NAMALWA (cell line): Measurements from ENCODE around the gene MED16.
"Not testable (repeated sequence)": the region's sequence is repeated elsewhere in the genome, so short reads cannot be mapped to it uniquely, and the experiment has no call there.

ENCODE experiments used
- DNase-seq: peaks from one replicate; pipeline ENCODE4 v3.0.0-alpha.2; 2015; ENCODE audit warnings: low spot score

Gene MED16

DNA sequence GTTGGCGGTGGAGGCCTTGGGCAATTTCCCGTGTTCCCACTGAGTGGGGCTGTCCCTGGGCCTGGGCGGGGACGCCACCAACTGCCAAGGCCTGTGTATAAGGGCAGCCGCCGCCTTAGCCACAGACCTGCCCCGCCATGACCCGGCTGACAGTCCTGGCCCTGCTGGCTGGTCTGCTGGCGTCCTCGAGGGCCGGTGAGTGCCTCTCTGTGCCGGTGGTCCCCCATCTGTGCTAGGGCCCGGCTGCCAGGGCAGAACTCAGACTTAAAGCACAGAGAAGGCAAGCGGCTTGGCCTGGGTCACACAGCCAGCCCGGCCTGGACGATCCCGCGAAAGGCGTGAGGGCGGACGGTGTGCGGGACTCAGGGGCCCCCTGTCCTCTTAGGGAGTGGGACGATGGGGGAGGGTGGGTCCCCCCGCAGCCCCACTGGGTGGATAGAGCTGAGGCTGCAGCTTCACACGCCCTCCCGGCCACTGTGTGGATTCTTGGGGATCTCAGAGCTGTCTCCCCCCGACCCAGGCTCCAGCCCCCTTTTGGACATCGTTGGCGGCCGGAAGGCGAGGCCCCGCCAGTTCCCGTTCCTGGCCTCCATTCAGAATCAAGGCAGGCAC, 65.2 kb downstream of the MED16 start, which contains the start of gene AZU1:
TSS of gene AZU1 (plus strand) at position 128 of the 612 bp plus-strand sequence. CDS start at position 138, 10 bp downstream.
- DNase-seq = no peak

DNA sequence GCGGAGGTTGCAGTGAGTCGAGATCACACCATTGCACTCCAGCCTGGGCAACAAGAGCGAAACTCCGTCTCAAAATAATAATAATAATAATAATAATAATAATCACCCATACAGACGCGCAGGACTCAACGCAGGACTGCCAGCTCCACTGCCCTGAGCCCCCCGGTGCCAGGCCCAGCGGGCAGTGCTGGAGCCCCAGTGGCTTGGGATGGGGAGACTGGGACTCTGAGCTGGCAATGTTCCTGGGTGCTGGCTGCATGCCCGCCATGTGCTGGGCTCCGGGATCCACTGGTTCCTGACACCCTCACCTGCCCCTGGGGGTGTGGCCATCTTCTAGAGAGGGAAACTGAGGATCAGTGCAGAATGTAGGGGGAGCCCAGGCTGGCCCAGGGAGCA, 65.7 kb downstream of the MED16 start:
- no peak for DNase-seq

DNA sequence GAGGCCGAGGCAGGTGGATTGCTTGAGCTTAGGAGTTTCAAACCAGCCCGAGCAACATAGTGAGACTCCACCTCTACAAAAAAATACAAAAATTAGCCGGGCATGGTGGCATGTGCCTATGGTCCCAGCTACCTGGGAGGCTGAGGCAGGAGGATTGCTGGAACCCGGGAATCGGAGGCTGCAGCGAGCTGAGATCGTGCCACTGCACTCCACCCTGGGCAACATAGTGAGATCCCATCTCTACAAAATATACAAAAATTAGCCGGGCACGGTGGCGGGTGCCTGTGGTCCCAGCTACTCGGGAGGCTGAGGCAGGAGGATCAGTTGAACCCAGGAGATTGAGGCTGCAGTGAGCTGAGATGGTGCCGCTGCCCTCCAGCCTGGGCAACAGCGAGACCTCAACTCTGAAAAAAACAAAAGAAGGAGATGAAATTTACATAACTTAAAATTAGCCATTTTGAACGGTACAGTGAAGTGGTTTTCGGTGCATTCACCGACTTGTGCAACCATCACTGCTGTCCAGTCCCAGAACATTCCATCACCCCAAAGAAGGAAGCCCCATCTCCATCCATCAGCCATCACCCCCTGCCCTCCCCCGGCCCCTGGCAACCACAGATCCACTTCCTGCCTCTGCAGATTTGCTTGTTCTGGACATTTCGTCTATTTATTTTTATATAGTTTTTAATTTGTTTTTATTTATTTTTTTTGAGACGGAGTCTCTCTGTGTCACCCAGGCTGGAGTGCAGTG, 66.9 kb downstream of the MED16 start:
- DNase-seq = no peak

DNA sequence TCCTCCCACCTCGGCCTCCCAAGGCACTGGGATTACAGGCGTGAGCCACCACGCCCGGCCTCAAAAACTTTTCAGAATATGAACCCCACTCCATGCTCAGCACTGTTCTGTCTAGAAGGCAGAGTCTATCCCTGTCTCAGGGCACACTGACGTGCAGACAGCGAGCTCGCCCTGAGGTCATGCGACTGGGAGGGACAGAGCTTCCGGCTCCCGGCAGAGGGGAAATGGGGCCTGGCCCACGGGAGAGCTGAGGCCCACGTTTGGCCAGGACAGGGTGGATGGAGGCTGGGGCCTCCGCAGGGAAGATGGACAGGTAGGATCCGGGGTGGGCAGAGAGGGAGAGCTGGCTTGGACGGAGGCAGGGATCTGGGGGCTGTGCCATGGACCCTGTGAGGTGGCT, 68.1 kb downstream of the MED16 start:
- DNase-seq = peak; percentile 4

DNA sequence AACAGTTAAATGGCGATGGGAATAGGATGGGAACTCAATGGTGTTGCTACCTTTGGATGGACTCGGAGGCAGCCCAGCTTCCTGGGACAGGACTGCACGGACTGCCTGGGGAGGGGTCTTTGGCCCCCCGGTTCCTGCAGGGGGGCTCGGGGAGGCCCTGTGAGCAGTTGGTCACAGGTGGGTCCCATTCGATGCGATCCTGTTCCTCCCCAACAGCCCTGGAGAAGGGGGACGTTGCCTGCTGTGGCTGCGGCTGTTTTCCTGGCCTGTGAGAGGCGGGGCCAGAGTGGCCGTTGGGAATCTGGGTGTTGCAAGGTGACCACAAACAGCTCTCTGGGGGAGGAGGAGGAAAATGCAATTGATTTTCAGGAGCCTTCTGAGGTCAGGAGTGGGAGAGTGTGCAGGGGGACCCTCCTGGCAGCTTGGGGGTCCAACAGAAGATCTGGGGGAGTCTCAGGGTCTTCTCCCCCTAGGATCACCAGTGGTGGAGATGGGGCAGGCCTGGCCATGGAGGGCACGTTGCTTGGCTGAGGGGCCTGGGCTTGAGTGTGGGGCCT, 69.3 kb downstream of the MED16 start:
- DNase-seq = peak; percentile 4

DNA sequence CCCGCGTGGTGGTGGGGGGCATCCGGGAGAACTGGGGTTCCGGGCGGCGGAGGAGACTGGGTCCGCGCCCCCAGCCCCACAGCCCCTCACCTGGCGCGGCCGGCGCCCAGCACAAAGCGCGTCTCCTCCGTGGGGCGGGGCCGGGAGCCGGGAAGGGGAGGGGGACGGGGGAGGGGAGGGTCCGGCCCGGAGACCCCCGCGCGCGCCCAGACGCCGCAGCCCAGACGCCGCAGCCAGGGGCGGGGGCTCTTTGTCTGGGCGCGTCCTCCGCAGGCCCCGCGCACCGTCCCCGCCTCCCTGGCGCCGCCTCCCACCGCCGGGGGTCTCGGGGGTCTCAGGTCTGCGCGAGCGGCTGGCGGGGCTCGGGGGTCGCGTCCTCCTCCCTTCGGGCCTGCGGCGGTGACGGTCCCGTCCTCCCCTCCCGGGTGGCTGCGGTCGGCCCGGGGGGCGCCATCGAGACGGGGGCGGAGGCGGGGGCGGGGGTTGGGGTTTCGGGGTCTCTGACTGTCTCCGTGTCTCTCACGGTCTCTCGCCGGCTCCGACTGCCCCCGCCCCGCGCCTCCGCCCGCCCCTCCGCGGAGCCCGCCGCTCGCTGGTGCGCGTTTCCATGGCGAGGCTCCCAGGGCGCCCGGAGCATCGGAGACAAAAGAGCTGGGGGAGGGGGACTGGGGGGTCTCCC, 71.0 kb downstream of the MED16 start, which contains the start of gene PLPPR3:
TSS of gene PLPPR3 (minus strand) at position 131 of the 679 bp plus-strand sequence. CDS start 396 bp downstream, outside the sequence.
- DNase-seq = no peak

DNA sequence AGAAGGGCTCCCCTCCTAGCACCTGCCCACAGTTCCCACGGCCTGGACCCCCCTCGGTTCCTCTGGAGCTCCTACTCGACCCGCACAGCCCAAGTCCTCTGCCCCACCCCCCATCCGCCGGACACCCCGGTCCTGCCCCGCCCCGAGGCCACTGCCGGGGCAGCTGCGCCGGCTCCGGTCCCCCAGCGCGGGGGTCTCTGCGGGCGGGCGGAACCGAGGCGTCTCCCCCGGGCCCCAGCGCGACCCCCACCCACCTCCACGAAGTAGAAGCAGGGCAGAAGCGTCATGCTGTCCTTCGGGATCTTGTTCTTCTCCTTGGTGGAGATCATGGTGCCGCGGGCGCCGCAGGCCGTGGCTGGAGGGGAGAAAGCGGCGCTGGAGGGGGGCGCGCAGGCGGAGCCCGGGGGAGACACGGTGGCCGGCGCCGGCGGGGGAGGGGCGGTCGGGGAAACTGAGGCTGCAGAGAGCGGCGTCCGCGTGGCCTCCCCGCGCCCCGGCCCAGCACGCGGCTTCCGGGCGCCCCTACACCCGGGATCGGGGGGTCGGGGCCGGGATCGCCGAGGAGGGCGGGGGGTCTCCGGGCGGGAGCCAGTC, 71.7 kb downstream of the MED16 start:
- peak; percentile 2 for DNase-seq

DNA sequence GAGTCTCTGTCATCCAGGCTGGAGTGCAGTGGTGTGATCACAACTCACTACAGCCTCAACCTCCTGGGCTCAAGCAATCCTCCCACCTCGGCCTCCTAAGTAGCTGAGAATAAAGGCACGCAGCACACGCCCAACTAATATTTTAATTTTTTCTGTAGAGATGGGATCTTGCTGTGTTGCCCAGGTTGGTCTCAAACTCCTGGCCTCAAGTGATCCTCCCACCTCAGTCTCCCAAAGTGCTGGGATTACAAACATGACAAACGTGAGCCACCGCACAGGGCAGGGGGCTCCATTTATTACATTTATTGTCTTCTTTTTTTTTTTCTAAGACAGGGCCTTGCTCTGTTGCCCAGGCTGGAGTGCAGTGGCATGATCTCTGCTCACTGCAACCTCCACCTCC, 72.8 kb downstream of the MED16 start:
- DNase-seq = not testable (repeated sequence)
